GM15510 (cell line): ENCODE measurements around the gene BRI3BP.

Experiments
- POLR2A ChIP-seq: IDR thresholded peaks from 3 replicates; pipeline ENCODE4 v1.6.1; 2011; ENCODE audit warnings: borderline replicate concordance; ENCODE audit not compliant: insufficient read length; ENCODE audit errors: extremely low read depth

BRI3BP gene

GRCh38 chr12:124964836-124965462 lies 28.5 kb upstream of the BRI3BP start:
- TF ChIP-seq POLR2A, result no peak

- TF ChIP-seq POLR2A, result no peak
Observed at GRCh38 chr12:124967016-124967739, 26.3 kb upstream of the BRI3BP start.

GRCh38 chr12:124968656-124969055 lies 24.8 kb upstream of the BRI3BP start:
- no peak for TF ChIP-seq POLR2A

- TF ChIP-seq POLR2A, result no peak
Observed at GRCh38 chr12:124970647-124971402, 22.6 kb upstream of the BRI3BP start.

- TF ChIP-seq POLR2A, result no peak
Observed at GRCh38 chr12:124971603-124972002, 21.8 kb upstream of the BRI3BP start.

- TF ChIP-seq POLR2A, result no peak
Observed at GRCh38 chr12:124972211-124972610, 21.2 kb upstream of the BRI3BP start.

- no peak for TF ChIP-seq POLR2A
Observed at GRCh38 chr12:124975276-124975675, 18.2 kb upstream of the BRI3BP start.

GRCh38 chr12:124976999-124977398 lies 16.4 kb upstream of the BRI3BP start:
- TF ChIP-seq POLR2A, result no peak

- no peak for TF ChIP-seq POLR2A
Observed at GRCh38 chr12:124979568-124979967, 13.9 kb upstream of the BRI3BP start.

GRCh38 chr12:124980098-124980892 lies 13.2 kb upstream of the BRI3BP start:
- TF ChIP-seq POLR2A, result no peak

- peak; percentile 38 for TF ChIP-seq POLR2A
Observed at GRCh38 chr12:124992874-124993625, 395 bp upstream of the BRI3BP start.

- peak; percentile 39 for TF ChIP-seq POLR2A
Observed at GRCh38 chr12:124994437-124994975, 1.1 kb downstream of the BRI3BP start.

GRCh38 chr12:124995200-124995961 lies 1.9 kb downstream of the BRI3BP start:
- peak; percentile 12 for TF ChIP-seq POLR2A
